ENCODE measurements around the gene TBC1D22A. TPM values are rescaled to one million over a fixed set of nuclear protein-coding genes. Genes with fewer than 3 reads are reported as not detected.

TBC1D22A gene
- total RNA-seq, 2 donors from 2014 or later: 21.5 to 23.1 TPM

DNA sequence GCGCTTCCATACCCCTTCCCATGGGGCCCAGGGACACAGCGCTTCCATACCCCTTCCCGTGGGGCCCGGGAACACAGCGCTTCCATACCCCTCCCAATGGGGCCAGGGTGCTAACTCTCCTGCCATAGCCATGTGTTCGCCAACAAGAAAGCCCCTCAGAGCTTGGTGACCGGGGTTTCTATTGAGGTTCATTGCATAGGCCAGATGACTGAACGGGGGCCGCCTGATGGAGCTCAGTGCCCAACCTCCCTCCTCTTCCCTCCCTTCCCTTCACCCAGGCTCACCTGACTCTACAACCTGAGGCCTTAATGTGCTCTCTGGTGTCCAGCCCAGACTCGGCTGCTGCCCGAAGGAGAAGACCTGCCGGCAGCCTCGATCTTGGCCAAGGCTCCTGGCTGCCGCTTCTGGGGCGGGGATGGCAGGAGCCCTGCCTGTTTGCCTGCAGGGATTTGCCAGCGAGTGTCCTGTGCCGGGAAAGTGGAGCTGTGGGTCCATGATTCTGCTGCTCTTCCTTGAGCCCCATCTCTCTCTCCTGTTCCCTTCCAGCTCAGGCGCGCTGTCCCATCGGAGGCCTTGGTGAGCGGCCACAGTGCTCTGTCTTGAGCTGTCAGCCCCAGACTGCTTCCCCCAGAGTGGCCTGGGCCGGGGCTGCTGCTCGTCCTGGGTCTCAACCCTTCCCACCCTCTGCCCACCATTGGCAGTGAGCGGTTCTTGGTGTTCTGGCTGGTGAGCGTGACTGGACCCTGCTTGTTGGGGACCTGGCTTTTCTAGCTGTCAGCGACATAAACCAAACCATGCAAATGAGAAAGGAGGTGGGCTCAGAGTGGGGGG is 267.0 kb downstream of the TBC1D22A start:
- ATAC-seq (no peak), DNase-seq (no peak)
- Histone ChIP-seq H3K4me3 (no peak overlapping the region), H3K27ac (peak overlapping the region in 1 of 4 donors; percentile 36), H3K4me1 (peaks cover 23% of the 10 kb centered on the region), H3K27me3 (no peaks in the 10 kb centered on the region), H3K36me3 (replicated peaks in 1 of 2; ENCODE audit: insufficient read depth in 1 of 2, low read depth in 2 of 2) (no peaks in the 10 kb centered on the region), H3K9me3 (no peaks in the 10 kb centered on the region)
- 88 to 91% methylated on average over 18 to 26 of the region's 26 CpGs for WGBS, 2 donors
- intact Hi-C loops (cut with DNase I): no loop called here
- no peak for TF ChIP-seq POLR2A (IDR thresholded peaks at IDR 0.05)
- TF ChIP-seq, protein P1, sequence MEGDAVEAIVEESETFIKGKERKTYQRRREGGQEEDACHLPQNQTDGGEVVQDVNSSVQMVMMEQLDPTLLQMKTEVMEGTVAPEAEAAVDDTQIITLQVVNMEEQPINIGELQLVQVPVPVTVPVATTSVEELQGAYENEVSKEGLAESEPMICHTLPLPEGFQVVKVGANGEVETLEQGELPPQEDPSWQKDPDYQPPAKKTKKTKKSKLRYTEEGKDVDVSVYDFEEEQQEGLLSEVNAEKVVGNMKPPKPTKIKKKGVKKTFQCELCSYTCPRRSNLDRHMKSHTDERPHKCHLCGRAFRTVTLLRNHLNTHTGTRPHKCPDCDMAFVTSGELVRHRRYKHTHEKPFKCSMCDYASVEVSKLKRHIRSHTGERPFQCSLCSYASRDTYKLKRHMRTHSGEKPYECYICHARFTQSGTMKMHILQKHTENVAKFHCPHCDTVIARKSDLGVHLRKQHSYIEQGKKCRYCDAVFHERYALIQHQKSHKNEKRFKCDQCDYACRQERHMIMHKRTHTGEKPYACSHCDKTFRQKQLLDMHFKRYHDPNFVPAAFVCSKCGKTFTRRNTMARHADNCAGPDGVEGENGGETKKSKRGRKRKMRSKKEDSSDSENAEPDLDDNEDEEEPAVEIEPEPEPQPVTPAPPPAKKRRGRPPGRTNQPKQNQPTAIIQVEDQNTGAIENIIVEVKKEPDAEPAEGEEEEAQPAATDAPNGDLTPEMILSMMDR (IDR thresholded peaks at IDR 0.05): no peak

DNA sequence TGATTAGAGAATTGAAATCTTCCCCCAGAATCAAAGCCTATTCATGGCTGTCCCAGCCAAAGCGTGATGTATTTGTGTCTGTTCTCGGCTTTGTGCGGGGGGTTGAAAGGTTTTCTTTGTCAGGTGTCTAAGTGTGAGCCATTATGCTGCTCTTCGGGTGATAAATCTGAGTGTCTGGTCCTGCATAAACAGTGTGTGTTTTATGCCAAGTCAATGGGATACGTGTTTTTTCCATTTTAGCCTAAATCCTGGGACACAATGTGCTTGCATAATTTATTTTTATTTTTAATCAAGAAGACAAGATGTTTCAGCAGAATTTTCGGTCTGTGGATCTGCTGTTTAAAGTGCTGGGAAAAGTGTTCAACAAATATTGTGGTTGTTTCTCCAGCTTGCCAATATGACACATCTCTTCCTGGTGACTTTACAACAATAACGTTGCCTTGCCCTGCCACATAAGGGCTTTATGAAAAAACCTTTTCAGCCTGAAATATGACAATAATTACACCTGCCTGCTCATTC is 267.8 kb downstream of the TBC1D22A start:
- H3K9me3 ChIP-seq: no peaks in the 10 kb centered on the region
- intact Hi-C loops (cut with DNase I): no loop called here
- H3K36me3 ChIP-seq (replicated peaks in 1 of 2; ENCODE audit: insufficient read depth in 1 of 2, low read depth in 2 of 2): no peaks in the 10 kb centered on the region
- peaks cover 27% of the 10 kb centered on the region for H3K4me1 ChIP-seq
- no peak for DNase-seq
- no peak overlapping the region for H3K4me3 ChIP-seq
- no peaks in the 10 kb centered on the region for H3K27me3 ChIP-seq
- WGBS, 2 donors: 81 to 83% methylated on average over 7 of the region's 7 CpGs
- no peak for ATAC-seq
- TF ChIP-seq, protein P1 (IDR thresholded peaks at IDR 0.05): no peak
- no peak for TF ChIP-seq POLR2A (IDR thresholded peaks at IDR 0.05)
- peak overlapping the region in 1 of 4 donors; percentile 36 for H3K27ac ChIP-seq

DNA sequence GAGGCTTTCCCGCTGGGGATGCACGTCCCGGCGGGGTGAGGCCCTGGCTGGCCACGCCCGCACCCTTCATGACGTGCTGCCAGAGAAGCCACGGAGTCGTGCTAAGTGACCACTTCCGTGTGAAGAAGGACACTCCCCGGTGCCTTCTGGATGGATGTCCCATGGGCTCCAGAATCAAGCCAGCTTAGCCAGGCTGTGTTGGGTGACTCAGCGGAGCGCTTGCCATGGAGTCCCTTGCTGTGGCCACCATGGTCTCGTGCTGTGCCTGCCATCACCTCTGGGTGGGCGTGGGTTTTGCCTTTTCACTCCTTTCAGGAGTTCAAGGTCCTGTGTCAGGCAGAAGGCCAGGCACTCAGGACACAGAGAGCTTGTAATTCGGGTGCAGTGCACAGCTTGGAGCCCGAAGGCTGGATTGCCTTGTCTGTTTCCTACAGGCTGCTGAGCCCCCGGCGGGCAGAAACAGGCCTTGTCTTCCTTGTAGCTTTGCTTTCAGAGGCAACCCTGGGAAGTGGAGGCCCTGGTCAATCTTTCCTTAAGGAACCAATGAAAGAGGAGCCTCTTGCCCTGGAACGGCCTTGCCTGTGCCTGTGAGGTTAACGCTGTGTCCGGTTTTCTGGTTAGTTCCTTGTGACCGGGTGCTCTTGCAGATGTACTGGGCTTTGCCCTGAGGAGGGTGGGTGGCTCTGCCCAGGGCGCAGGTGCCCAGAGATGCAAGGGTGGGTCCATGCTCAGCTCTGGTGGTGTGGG is 268.6 kb downstream of the TBC1D22A start:
- intact Hi-C loops (cut with DNase I): no loop called here
- Histone ChIP-seq H3K9me3 (no peaks in the 10 kb centered on the region), H3K27ac (peak overlapping the region in 2 of 4 donors; percentile 55 to 69), H3K4me3 (no peak overlapping the region), H3K36me3 (replicated peaks in 1 of 2; ENCODE audit: insufficient read depth in 1 of 2, low read depth in 2 of 2) (no peaks in the 10 kb centered on the region), H3K27me3 (no peaks in the 10 kb centered on the region), H3K4me1 (peaks cover 28% of the 10 kb centered on the region)
- WGBS, 2 donors: 81 to 85% methylated on average over 6 to 24 of the region's 24 CpGs
- no peak for TF ChIP-seq POLR2A (IDR thresholded peaks at IDR 0.05)
- TF ChIP-seq, protein P1 (IDR thresholded peaks at IDR 0.05): no peak
- ATAC-seq (no peak), DNase-seq (no peak)

DNA sequence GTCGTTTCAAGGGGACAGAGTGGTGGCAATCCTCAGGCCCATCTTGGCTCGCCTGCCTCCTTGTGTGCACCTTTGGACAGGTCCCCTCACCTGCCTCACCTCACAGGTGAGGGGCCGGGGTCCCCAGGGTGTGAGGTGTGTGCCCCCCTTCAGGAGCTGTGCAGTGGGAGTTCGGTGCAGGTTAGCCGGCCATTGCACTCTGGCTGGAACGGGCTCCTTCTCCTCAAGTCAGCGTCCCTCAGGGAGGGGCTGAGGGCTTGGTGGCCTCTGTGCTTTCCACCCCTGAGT is 269.1 kb downstream of the TBC1D22A start:
- Histone ChIP-seq H3K36me3 (replicated peaks in 1 of 2; ENCODE audit: insufficient read depth in 1 of 2, low read depth in 2 of 2) (no peaks in the 10 kb centered on the region), H3K4me1 (peaks cover 28% of the 10 kb centered on the region), H3K27ac (peak overlapping the region in 3 of 4 donors; percentile 55 to 69 (median 57)), H3K9me3 (no peaks in the 10 kb centered on the region), H3K4me3 (no peak overlapping the region), H3K27me3 (no peaks in the 10 kb centered on the region)
- TF ChIP-seq, protein P1 (IDR thresholded peaks at IDR 0.05): no peak
- no peak for TF ChIP-seq POLR2A (IDR thresholded peaks at IDR 0.05)
- DNase-seq (no peak), ATAC-seq (no peak)
- WGBS, 2 donors: 96 to 100% methylated on average over 1 to 6 of the region's 7 CpGs
- intact Hi-C loops (cut with DNase I): no loop called here
